Ishikawa (cell line): ENCODE results near the gene TBC1D1.

Source experiments
- CEBPB ChIP-seq: IDR thresholded peaks from 2 replicates; pipeline ENCODE4 v1.6.1; 2012
- EP300 ChIP-seq: IDR thresholded peaks from 2 replicates; pipeline ENCODE4 v1.6.1; 2012; ENCODE audit warnings: borderline replicate concordance
- RAD21 ChIP-seq: IDR thresholded peaks from 2 replicates; pipeline ENCODE4 v1.6.1; 2012; ENCODE audit warnings: low read depth
- TAF1 ChIP-seq: IDR thresholded peaks from 2 replicates; pipeline ENCODE4 v1.6.1; 2012; ENCODE audit warnings: low read depth, mild to moderate bottlenecking
- TEAD4 ChIP-seq: IDR thresholded peaks from 2 replicates; pipeline ENCODE4 v1.6.1; 2012
- ZBTB7A ChIP-seq: IDR thresholded peaks from 2 replicates; pipeline ENCODE4 v1.6.1; 2012; ENCODE audit warnings: low read depth
- TF ChIP-seq, protein P1 (sequence below): IDR thresholded peaks from 2 replicates; pipeline ENCODE4 v1.6.1; 2012; ENCODE audit warnings: low read depth, mild to moderate bottlenecking

DNA sequence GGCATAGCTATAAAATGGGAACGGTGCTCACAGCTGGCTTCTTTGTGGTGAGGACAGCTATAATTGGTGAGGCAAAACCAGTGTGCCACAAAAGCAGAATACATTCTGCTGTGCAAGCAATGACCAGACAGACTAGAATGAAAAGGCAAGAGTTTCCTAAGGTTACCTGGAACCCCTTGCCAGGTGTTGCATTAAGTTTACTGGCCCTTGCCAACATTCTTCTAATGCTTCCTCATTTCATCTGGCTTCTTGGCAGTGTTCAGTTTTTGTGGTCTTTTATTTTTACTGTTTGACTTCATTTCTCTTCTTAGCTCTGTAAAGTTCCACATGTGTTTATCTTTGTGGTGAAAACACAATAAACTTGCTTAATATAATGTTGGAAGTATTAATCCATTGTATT, 200.8 kb downstream of the TBC1D1 start:
- no peak for TF ChIP-seq TAF1
- TF ChIP-seq ZBTB7A: no peak
- no peak for TF ChIP-seq TEAD4
- TF ChIP-seq, protein P1, sequence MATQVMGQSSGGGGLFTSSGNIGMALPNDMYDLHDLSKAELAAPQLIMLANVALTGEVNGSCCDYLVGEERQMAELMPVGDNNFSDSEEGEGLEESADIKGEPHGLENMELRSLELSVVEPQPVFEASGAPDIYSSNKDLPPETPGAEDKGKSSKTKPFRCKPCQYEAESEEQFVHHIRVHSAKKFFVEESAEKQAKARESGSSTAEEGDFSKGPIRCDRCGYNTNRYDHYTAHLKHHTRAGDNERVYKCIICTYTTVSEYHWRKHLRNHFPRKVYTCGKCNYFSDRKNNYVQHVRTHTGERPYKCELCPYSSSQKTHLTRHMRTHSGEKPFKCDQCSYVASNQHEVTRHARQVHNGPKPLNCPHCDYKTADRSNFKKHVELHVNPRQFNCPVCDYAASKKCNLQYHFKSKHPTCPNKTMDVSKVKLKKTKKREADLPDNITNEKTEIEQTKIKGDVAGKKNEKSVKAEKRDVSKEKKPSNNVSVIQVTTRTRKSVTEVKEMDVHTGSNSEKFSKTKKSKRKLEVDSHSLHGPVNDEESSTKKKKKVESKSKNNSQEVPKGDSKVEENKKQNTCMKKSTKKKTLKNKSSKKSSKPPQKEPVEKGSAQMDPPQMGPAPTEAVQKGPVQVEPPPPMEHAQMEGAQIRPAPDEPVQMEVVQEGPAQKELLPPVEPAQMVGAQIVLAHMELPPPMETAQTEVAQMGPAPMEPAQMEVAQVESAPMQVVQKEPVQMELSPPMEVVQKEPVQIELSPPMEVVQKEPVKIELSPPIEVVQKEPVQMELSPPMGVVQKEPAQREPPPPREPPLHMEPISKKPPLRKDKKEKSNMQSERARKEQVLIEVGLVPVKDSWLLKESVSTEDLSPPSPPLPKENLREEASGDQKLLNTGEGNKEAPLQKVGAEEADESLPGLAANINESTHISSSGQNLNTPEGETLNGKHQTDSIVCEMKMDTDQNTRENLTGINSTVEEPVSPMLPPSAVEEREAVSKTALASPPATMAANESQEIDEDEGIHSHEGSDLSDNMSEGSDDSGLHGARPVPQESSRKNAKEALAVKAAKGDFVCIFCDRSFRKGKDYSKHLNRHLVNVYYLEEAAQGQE: no peak
- no peak for TF ChIP-seq RAD21
- TF ChIP-seq EP300: no peak
- TF ChIP-seq CEBPB: no peak
